ENCODE results near the gene DNAH8.

DNA sequence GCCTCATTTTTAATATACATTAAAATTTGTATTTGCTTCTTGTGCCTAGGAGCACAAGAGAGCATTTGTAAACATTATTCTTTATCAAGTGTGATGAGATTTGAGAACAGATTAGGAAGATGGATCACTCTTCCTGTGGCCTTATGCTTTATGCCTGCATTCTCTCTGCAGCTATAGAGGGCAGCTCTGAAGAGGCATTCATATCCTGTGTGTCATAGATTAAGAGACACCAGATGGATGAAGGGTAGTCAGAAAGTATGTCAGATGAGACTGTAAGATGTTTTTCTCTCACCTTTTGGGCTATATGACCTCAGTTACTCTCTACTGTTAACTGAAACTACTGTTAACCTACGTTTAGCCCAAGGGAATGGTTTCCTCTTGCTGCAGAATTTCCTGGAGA, 61.4 kb downstream of the DNAH8 start:
- TF ChIP-seq, protein P1, sequence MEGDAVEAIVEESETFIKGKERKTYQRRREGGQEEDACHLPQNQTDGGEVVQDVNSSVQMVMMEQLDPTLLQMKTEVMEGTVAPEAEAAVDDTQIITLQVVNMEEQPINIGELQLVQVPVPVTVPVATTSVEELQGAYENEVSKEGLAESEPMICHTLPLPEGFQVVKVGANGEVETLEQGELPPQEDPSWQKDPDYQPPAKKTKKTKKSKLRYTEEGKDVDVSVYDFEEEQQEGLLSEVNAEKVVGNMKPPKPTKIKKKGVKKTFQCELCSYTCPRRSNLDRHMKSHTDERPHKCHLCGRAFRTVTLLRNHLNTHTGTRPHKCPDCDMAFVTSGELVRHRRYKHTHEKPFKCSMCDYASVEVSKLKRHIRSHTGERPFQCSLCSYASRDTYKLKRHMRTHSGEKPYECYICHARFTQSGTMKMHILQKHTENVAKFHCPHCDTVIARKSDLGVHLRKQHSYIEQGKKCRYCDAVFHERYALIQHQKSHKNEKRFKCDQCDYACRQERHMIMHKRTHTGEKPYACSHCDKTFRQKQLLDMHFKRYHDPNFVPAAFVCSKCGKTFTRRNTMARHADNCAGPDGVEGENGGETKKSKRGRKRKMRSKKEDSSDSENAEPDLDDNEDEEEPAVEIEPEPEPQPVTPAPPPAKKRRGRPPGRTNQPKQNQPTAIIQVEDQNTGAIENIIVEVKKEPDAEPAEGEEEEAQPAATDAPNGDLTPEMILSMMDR (IDR thresholded peaks at IDR 0.05), result no peak
- TF ChIP-seq EP300 (IDR thresholded peaks at IDR 0.05), result no peak
- TF ChIP-seq POLR2A (IDR thresholded peaks at IDR 0.05), result no peak
- TF ChIP-seq POLR2AphosphoS5 (IDR thresholded peaks at IDR 0.05), result no peak
